A549 (cell line): ENCODE data around the gene IL21R.

Experiments used
- CHD4 ChIP-seq: fragments of 200-600 bp; sonication (generic); IDR thresholded peaks from 2 replicates; pipeline ENCODE4 v1.6.1; 2016; ENCODE audit warnings: antibody characterized with exemption, mild to moderate bottlenecking, borderline replicate concordance
- EP300 ChIP-seq, 2 experiments: fragments of >200 bp; sonication (Bioruptor Twin); formaldehyde crosslinking; IDR thresholded peaks; 2 replicates in 1 of 2; 3 replicates in 1 of 2; pipeline ENCODE4 v1.6.1; 2016 to 2017
- HOXA7 ChIP-seq: fragments of 250-450 bp; sonication (Bioruptor Pico); IDR thresholded peaks from 2 replicates; pipeline ENCODE4 v1.5.0; 2020; ENCODE audit warnings: mild to moderate bottlenecking, moderate library complexity
- KDM1A ChIP-seq: fragments of 200-600 bp; sonication (generic); IDR thresholded peaks from 2 replicates; pipeline ENCODE4 v1.6.1; 2016; ENCODE audit warnings: low read depth, mild to moderate bottlenecking
- NFE2L2 ChIP-seq: fragments of 150-350 bp; conservative IDR thresholded peaks from 2 replicates; pipeline ENCODE4 v1.6.1; 2014; ENCODE audit warnings: low read length
- POLR2A ChIP-seq: IDR thresholded peaks from 2 replicates; pipeline ENCODE4 v1.6.1; 2012; ENCODE audit warnings: mild to moderate bottlenecking, low read length
- RCOR1 ChIP-seq: fragments of 150-350 bp; IDR thresholded peaks from 2 replicates; pipeline ENCODE4 v1.6.1; 2014; ENCODE audit warnings: antibody characterized with exemption, low read length, low read depth
- RNF2 ChIP-seq: fragments of 200-600 bp; sonication (generic); IDR thresholded peaks from 2 replicates; pipeline ENCODE4 v1.6.1; 2016; ENCODE audit warnings: low read depth, mild to moderate bottlenecking, antibody characterized with exemption, moderate library complexity, borderline replicate concordance
- ZSCAN20 ChIP-seq: fragments of 250-450 bp; sonication (Bioruptor Pico); IDR thresholded peaks from 2 replicates; pipeline ENCODE4 v1.8.0; 2022; ENCODE audit warnings: mild to moderate bottlenecking, moderate library complexity
- TF ChIP-seq, protein P1 (sequence below): fragments of >200 bp; sonication (Bioruptor Twin); formaldehyde crosslinking; IDR thresholded peaks from 3 replicates; pipeline ENCODE4 v1.6.1; 2016
- TF ChIP-seq, protein P2 (sequence below): fragments of >200 bp; sonication (Bioruptor Twin); formaldehyde crosslinking; IDR thresholded peaks from 3 replicates; pipeline ENCODE4 v1.5.1; 2016
- TF ChIP-seq, protein P3 (sequence below): fragments of >200 bp; sonication (Bioruptor Twin); formaldehyde crosslinking; IDR thresholded peaks from 2 replicates; pipeline ENCODE4 v1.6.1; 2016
- TF ChIP-seq, protein P4 (sequence below): IDR thresholded peaks from 2 replicates; pipeline ENCODE4 v1.6.1; 2012

DNA sequence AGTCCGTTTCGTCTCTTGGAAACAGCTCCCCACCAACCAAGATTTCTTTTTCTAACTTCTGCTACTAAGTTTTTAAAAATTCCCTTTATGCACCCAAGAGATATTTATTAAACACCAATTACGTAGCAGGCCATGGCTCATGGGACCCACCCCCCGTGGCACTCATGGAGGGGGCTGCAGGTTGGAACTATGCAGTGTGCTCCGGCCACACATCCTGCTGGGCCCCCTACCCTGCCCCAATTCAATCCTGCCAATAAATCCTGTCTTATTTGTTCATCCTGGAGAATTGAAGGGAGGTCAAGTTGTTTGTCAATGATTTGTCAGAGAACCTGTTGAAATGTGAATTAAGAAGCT lies 48.2 kb downstream of the IL21R start:
- TF ChIP-seq HOXA7 (CRISPR knock-in tag) (no peak), RNF2 (no peak), KDM1A (no peak), EP300 (IDR thresholded peaks at IDR 0.05) (no peak), POLR2A (no peak), CHD4 (no peak), ZSCAN20 (CRISPR knock-in tag) (no peak), NFE2L2 (no peak), RCOR1 (no peak)
- TF ChIP-seq, protein P1, sequence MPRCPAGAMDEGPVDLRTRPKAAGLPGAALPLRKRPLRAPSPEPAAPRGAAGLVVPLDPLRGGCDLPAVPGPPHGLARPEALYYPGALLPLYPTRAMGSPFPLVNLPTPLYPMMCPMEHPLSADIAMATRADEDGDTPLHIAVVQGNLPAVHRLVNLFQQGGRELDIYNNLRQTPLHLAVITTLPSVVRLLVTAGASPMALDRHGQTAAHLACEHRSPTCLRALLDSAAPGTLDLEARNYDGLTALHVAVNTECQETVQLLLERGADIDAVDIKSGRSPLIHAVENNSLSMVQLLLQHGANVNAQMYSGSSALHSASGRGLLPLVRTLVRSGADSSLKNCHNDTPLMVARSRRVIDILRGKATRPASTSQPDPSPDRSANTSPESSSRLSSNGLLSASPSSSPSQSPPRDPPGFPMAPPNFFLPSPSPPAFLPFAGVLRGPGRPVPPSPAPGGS = no peak
- TF ChIP-seq, protein P2, sequence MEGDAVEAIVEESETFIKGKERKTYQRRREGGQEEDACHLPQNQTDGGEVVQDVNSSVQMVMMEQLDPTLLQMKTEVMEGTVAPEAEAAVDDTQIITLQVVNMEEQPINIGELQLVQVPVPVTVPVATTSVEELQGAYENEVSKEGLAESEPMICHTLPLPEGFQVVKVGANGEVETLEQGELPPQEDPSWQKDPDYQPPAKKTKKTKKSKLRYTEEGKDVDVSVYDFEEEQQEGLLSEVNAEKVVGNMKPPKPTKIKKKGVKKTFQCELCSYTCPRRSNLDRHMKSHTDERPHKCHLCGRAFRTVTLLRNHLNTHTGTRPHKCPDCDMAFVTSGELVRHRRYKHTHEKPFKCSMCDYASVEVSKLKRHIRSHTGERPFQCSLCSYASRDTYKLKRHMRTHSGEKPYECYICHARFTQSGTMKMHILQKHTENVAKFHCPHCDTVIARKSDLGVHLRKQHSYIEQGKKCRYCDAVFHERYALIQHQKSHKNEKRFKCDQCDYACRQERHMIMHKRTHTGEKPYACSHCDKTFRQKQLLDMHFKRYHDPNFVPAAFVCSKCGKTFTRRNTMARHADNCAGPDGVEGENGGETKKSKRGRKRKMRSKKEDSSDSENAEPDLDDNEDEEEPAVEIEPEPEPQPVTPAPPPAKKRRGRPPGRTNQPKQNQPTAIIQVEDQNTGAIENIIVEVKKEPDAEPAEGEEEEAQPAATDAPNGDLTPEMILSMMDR = no peak
- TF ChIP-seq, protein P3, sequence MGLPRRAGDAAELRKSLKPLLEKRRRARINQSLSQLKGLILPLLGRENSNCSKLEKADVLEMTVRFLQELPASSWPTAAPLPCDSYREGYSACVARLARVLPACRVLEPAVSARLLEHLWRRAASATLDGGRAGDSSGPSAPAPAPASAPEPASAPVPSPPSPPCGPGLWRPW = no peak
- TF ChIP-seq, protein P4, sequence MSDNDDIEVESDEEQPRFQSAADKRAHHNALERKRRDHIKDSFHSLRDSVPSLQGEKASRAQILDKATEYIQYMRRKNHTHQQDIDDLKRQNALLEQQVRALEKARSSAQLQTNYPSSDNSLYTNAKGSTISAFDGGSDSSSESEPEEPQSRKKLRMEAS = no peak
